ENCODE results near the gene SH3TC1. TPM values are rescaled to one million over a fixed set of nuclear protein-coding genes. Genes with fewer than 3 reads are reported as not detected.

SH3TC1 gene
- total RNA-seq, 4 donors from 2014 or later: 9.6 to 12.9 (median 12.6) TPM

DNA sequence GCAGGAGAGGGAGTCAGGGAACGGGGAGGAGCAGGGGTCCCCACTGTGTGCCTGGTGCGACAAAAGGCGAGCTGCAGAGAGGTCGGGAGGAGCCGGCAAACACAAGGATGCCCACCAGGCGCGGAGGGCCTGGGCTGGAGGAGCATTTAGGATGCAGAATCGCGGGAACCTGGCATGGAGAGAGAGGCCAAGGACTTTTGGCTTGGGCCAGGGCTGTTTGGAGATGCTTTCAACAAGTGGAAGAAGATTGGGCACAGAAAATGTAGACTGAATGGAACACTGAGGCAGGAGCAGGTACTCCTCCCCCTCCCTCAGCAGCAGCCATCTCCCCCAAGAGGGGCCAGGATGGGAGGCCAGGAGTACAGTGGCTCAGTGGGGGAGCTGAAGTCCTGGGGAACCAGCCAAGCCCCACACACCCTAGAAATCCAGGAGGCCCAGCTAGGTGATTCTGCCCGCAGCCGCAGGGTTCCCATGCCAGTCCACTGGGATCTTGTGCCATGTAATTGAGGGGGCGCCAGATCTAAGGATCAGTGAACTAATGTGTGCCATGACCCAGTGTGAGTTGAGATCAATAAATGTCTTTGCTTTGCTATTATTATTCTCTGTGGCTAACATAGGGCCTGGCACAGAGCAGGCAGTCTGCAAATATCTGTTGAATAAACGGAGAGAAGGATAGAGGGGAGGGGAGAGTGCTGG is 39.4 kb upstream of the SH3TC1 start:
- Histone ChIP-seq H3K27ac (peak overlapping the region in 2 of 4 donors; percentile 72 to 75), H3K27me3 (peaks cover 10% of the 10 kb centered on the region), H3K9me3 (no peaks in the 10 kb centered on the region), H3K36me3 (no peaks in the 10 kb centered on the region), H3K4me1 (peaks cover 0 to 36% (median 15%) of the 10 kb centered on the region in 3 donors), H3K4me3 (peak overlapping the region; percentile 64 to 82)
- TF ChIP-seq POLR2AphosphoS5 (IDR thresholded peaks at IDR 0.05) (no peak), POLR2A (IDR thresholded peaks at IDR 0.05) (no peak), EP300 (IDR thresholded peaks at IDR 0.05) (no peak)
- TF ChIP-seq, protein P1, sequence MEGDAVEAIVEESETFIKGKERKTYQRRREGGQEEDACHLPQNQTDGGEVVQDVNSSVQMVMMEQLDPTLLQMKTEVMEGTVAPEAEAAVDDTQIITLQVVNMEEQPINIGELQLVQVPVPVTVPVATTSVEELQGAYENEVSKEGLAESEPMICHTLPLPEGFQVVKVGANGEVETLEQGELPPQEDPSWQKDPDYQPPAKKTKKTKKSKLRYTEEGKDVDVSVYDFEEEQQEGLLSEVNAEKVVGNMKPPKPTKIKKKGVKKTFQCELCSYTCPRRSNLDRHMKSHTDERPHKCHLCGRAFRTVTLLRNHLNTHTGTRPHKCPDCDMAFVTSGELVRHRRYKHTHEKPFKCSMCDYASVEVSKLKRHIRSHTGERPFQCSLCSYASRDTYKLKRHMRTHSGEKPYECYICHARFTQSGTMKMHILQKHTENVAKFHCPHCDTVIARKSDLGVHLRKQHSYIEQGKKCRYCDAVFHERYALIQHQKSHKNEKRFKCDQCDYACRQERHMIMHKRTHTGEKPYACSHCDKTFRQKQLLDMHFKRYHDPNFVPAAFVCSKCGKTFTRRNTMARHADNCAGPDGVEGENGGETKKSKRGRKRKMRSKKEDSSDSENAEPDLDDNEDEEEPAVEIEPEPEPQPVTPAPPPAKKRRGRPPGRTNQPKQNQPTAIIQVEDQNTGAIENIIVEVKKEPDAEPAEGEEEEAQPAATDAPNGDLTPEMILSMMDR (IDR thresholded peaks at IDR 0.05): no peak
- 60 to 69% methylated on average over 1 to 5 of the region's 13 CpGs for WGBS, 2 donors (ENCODE audit: low coverage in 1 of 2)
- ATAC-seq: no peak

DNA sequence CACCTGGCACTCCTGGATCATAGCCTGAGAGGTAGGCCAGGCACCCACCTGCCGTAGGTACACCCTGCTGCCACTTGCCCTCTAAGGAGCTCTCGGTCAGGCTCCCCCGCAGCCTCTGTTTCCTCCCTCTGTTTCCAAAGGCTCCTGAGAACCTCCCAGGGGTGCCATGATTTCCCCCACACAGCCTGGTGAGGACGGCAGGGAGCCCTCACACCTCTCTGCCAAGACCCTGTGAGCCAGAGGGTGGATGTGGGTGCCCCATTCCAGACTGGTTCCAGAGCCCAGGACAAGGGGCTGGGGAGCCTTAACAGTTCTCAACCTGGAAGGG is 38.9 kb upstream of the SH3TC1 start:
- TF ChIP-seq EP300 (IDR thresholded peaks at IDR 0.05): no peak
- TF ChIP-seq, protein P1 (IDR thresholded peaks at IDR 0.05): no peak
- TF ChIP-seq POLR2A (IDR thresholded peaks at IDR 0.05): no peak
- no peak for TF ChIP-seq POLR2AphosphoS5 (IDR thresholded peaks at IDR 0.05)
- Histone ChIP-seq H3K4me1 (peaks cover 0 to 36% (median 15%) of the 10 kb centered on the region in 3 donors), H3K27ac (no peak overlapping the region), H3K36me3 (no peaks in the 10 kb centered on the region), H3K27me3 (peaks cover 10% of the 10 kb centered on the region), H3K9me3 (no peaks in the 10 kb centered on the region), H3K4me3 (no peak overlapping the region)
- WGBS, 2 donors (ENCODE audit: low coverage in 1 of 2): 82% methylated on average over 2 of the region's 4 CpGs; no CpG with 5 or more reads in 1 of the 2 donors
- no peak for ATAC-seq

DNA sequence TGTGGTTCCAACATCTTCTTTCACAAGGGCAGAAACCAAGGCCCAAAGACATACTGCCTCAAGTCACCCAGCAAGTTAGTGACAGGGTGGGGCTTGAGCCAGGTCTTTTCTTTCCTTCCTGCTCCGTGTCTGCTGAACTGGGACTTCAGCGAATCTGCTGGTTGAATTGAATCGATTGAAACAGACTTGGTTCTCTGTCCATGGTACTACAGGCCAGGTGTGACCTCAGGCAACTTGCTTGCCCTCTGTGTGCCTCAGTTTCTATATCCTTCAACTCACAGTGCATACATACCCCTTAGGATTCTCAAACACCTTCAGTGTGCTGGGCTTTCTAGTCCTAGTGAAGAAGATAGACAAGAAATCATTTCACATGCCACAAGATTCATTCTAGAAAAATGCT is 38.5 kb upstream of the SH3TC1 start:
- Histone ChIP-seq H3K27me3 (peaks cover 10% of the 10 kb centered on the region), H3K4me1 (peaks cover 0 to 36% (median 15%) of the 10 kb centered on the region in 3 donors), H3K27ac (no peak overlapping the region), H3K36me3 (no peaks in the 10 kb centered on the region), H3K9me3 (no peaks in the 10 kb centered on the region), H3K4me3 (no peak overlapping the region)
- TF ChIP-seq EP300 (IDR thresholded peaks at IDR 0.05) (no peak), POLR2A (IDR thresholded peaks at IDR 0.05) (no peak), POLR2AphosphoS5 (IDR thresholded peaks at IDR 0.05) (no peak)
- TF ChIP-seq, protein P1 (IDR thresholded peaks at IDR 0.05): no peak
- no peak for ATAC-seq
- 70% methylated on average over 3 of the region's 3 CpGs; no CpG with 5 or more reads in 1 of the 2 donors for WGBS, 2 donors (ENCODE audit: low coverage in 1 of 2)

DNA sequence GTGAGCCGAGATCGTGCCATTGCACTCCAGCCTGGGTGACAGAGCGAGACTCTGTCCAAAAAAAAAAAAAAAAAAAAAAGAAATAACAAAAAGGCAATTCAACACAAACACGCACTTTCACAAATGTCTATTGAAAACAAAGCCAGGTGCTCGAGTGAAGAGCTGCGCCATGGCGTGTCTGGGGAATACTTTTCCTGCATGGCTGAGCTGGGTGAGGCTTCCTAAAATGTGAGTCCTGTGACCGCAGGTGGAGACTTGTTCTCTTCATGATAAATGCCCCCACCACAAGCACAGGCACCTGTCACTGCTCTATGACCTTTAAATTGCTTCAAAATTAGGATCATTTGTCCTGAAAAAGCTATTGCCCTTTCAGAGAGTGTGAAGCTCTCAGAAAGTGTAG is 36.5 kb upstream of the SH3TC1 start:
- no peak overlapping the region for H3K27ac ChIP-seq
- no peak overlapping the region for H3K4me3 ChIP-seq
- ATAC-seq: no peak
- H3K9me3 ChIP-seq: no peaks in the 10 kb centered on the region
- no peaks in the 10 kb centered on the region for H3K36me3 ChIP-seq
- peaks cover 0 to 27% (median 12%) of the 10 kb centered on the region in 3 donors for H3K4me1 ChIP-seq
- WGBS, 2 donors (ENCODE audit: low coverage in 1 of 2): 85 to 100% methylated on average over 3 to 7 of the region's 8 CpGs
- no peak for TF ChIP-seq POLR2AphosphoS5 (IDR thresholded peaks at IDR 0.05)
- TF ChIP-seq, protein P1 (IDR thresholded peaks at IDR 0.05): no peak
- TF ChIP-seq POLR2A (IDR thresholded peaks at IDR 0.05): no peak
- TF ChIP-seq EP300 (IDR thresholded peaks at IDR 0.05): no peak
- H3K27me3 ChIP-seq: peaks cover 7% of the 10 kb centered on the region

GRCh38 chr4:8163026-8163425 is 36.1 kb upstream of the SH3TC1 start:
- WGBS, 2 donors (ENCODE audit: low coverage in 1 of 2): 77% methylated on average over 5 of the region's 7 CpGs; no CpG with 5 or more reads in 1 of the 2 donors
- ATAC-seq: no peak

More at GRCh38 chr4:8163026-8163425, 36.1 kb upstream of the SH3TC1 start:
- Histone ChIP-seq H3K4me1 (peaks cover 0 to 23% (median 8%) of the 10 kb centered on the region in 3 donors), H3K27me3 (peaks cover 3% of the 10 kb centered on the region), H3K36me3 (no peaks in the 10 kb centered on the region), H3K4me3 (no peak overlapping the region), H3K27ac (no peak overlapping the region), H3K9me3 (peaks cover 0 to 3% (median 0%) of the 10 kb centered on the region in 3 donors)
- TF ChIP-seq EP300 (IDR thresholded peaks at IDR 0.05) (no peak), POLR2AphosphoS5 (IDR thresholded peaks at IDR 0.05) (no peak), POLR2A (IDR thresholded peaks at IDR 0.05) (no peak)
- TF ChIP-seq, protein P1 (IDR thresholded peaks at IDR 0.05): no peak

Data from gastroesophageal sphincter (tissue), 4 donors.